ENCODE results near the gene CEACAM19.

CEACAM19 gene

GRCh38 chr19:44640518-44640917 is 30.8 kb upstream of the CEACAM19 start:
- no peak overlapping the region for H3K4me3 Mint-ChIP-seq
- H3K4me1 Mint-ChIP-seq = no peaks in the 10 kb centered on the region
- H3K36me3 Mint-ChIP-seq = no peaks in the 10 kb centered on the region
- no peak overlapping the region for H3K27ac Mint-ChIP-seq
- peaks cover 6% of the 10 kb centered on the region for H3K27me3 Mint-ChIP-seq
- no peak for DNase-seq (ENCODE audit: low spot score in 2 of 2)
- no peaks in the 10 kb centered on the region for H3K9me3 Mint-ChIP-seq
- ATAC-seq (ENCODE audit: low read depth) = no peak

- no peak overlapping the region for H3K4me3 Mint-ChIP-seq
- no peak for DNase-seq (ENCODE audit: low spot score in 2 of 2)
- H3K4me1 Mint-ChIP-seq = no peaks in the 10 kb centered on the region
- no peaks in the 10 kb centered on the region for H3K36me3 Mint-ChIP-seq
- peaks cover 9% of the 10 kb centered on the region for H3K27me3 Mint-ChIP-seq
- no peaks in the 10 kb centered on the region for H3K9me3 Mint-ChIP-seq
- no peak for ATAC-seq (ENCODE audit: low read depth)
- H3K27ac Mint-ChIP-seq = no peak overlapping the region
Observed at GRCh38 chr19:44641501-44642265, 29.6 kb upstream of the CEACAM19 start.

- Mint-ChIP-seq H3K27ac (no peak overlapping the region), H3K36me3 (no peaks in the 10 kb centered on the region), H3K9me3 (no peaks in the 10 kb centered on the region), H3K4me3 (no peak overlapping the region), H3K27me3 (peaks cover 11% of the 10 kb centered on the region), H3K4me1 (no peaks in the 10 kb centered on the region)
- no peak for DNase-seq (ENCODE audit: low spot score in 2 of 2)
- ATAC-seq (ENCODE audit: low read depth) = no peak
Observed at GRCh38 chr19:44642377-44642776, 28.9 kb upstream of the CEACAM19 start.

- Mint-ChIP-seq H3K36me3 (no peaks in the 10 kb centered on the region), H3K27ac (no peak within 1 kb of the TSS), H3K4me3 (peak within 1 kb of the TSS; percentile 58), H3K9me3 (no peaks in the 10 kb centered on the region), H3K27me3 (peaks cover 9% of the 10 kb centered on the region), H3K4me1 (no peaks in the 10 kb centered on the region)
- DNase-seq (ENCODE audit: low spot score in 2 of 2) (no peak), ATAC-seq (ENCODE audit: low read depth) (no peak)
Observed at GRCh38 chr19:44643605-44644401, 27.5 kb upstream of the CEACAM19 start, which contains the start of gene PVR. PVR (plus strand) TSS chr19:44643910; CDS start chr19:44644097, 187 bp downstream.

- H3K4me3 Mint-ChIP-seq = no peak overlapping the region
- no peaks in the 10 kb centered on the region for H3K9me3 Mint-ChIP-seq
- DNase-seq (ENCODE audit: low spot score in 2 of 2) = no peak
- no peaks in the 10 kb centered on the region for H3K4me1 Mint-ChIP-seq
- no peaks in the 10 kb centered on the region for H3K36me3 Mint-ChIP-seq
- no peak overlapping the region for H3K27ac Mint-ChIP-seq
- no peak for ATAC-seq (ENCODE audit: low read depth)
- H3K27me3 Mint-ChIP-seq = peaks cover 9% of the 10 kb centered on the region
Observed at GRCh38 chr19:44644402-44645016, 26.8 kb upstream of the CEACAM19 start.

GRCh38 chr19:44645407-44646048 is 25.8 kb upstream of the CEACAM19 start:
- Mint-ChIP-seq H3K36me3 (no peaks in the 10 kb centered on the region), H3K9me3 (no peaks in the 10 kb centered on the region), H3K27me3 (peaks cover 12% of the 10 kb centered on the region), H3K27ac (no peak overlapping the region), H3K4me1 (no peaks in the 10 kb centered on the region), H3K4me3 (no peak overlapping the region)
- DNase-seq (ENCODE audit: low spot score in 2 of 2) (no peak), ATAC-seq (ENCODE audit: low read depth) (no peak)

GRCh38 chr19:44646049-44646416 is 25.2 kb upstream of the CEACAM19 start:
- Mint-ChIP-seq H3K27ac (no peak overlapping the region), H3K4me1 (no peaks in the 10 kb centered on the region), H3K9me3 (no peaks in the 10 kb centered on the region), H3K27me3 (peaks cover 11% of the 10 kb centered on the region), H3K4me3 (no peak overlapping the region), H3K36me3 (no peaks in the 10 kb centered on the region)
- DNase-seq (ENCODE audit: low spot score in 2 of 2) = no peak
- ATAC-seq (ENCODE audit: low read depth) = no peak

GRCh38 chr19:44647144-44647543 is 24.1 kb upstream of the CEACAM19 start:
- Mint-ChIP-seq H3K36me3 (no peaks in the 10 kb centered on the region), H3K27me3 (peaks cover 16% of the 10 kb centered on the region), H3K4me3 (no peak overlapping the region), H3K9me3 (no peaks in the 10 kb centered on the region), H3K27ac (no peak overlapping the region), H3K4me1 (no peaks in the 10 kb centered on the region)
- ATAC-seq (ENCODE audit: low read depth) (no peak), DNase-seq (ENCODE audit: low spot score in 2 of 2) (no peak)

GRCh38 chr19:44648631-44649251 is 22.5 kb upstream of the CEACAM19 start:
- H3K36me3 Mint-ChIP-seq = no peaks in the 10 kb centered on the region
- no peak for ATAC-seq (ENCODE audit: low read depth)
- peaks cover 19% of the 10 kb centered on the region for H3K27me3 Mint-ChIP-seq
- H3K4me3 Mint-ChIP-seq = no peak overlapping the region
- no peak overlapping the region for H3K27ac Mint-ChIP-seq
- no peak for DNase-seq (ENCODE audit: low spot score in 2 of 2)
- no peaks in the 10 kb centered on the region for H3K9me3 Mint-ChIP-seq
- peaks cover 2% of the 10 kb centered on the region for H3K4me1 Mint-ChIP-seq

GRCh38 chr19:44649578-44650145 is 21.6 kb upstream of the CEACAM19 start:
- DNase-seq (ENCODE audit: low spot score in 2 of 2) = no peak
- no peak overlapping the region for H3K27ac Mint-ChIP-seq
- no peaks in the 10 kb centered on the region for H3K9me3 Mint-ChIP-seq
- peaks cover 3% of the 10 kb centered on the region for H3K4me1 Mint-ChIP-seq
- ATAC-seq (ENCODE audit: low read depth) = no peak
- no peak overlapping the region for H3K4me3 Mint-ChIP-seq
- peaks cover 19% of the 10 kb centered on the region for H3K27me3 Mint-ChIP-seq
- no peaks in the 10 kb centered on the region for H3K36me3 Mint-ChIP-seq

- no peak for DNase-seq (ENCODE audit: low spot score in 2 of 2)
- Mint-ChIP-seq H3K27me3 (peaks cover 13% of the 10 kb centered on the region), H3K27ac (peak overlapping the region; percentile 61), H3K36me3 (no peaks in the 10 kb centered on the region), H3K4me3 (no peak overlapping the region), H3K9me3 (no peaks in the 10 kb centered on the region), H3K4me1 (peaks cover 10% of the 10 kb centered on the region)
- ATAC-seq (ENCODE audit: low read depth) = no peak
Observed at GRCh38 chr19:44653343-44653742, 17.9 kb upstream of the CEACAM19 start.

- ATAC-seq (ENCODE audit: low read depth) = peak; percentile 99
Observed at GRCh38 chr19:44653977-44654774, 17.1 kb upstream of the CEACAM19 start.

More at GRCh38 chr19:44653977-44654774, 17.1 kb upstream of the CEACAM19 start:
- H3K36me3 Mint-ChIP-seq = no peaks in the 10 kb centered on the region
- H3K27ac Mint-ChIP-seq = peak overlapping the region; percentile 45
- peaks cover 13% of the 10 kb centered on the region for H3K27me3 Mint-ChIP-seq
- H3K4me1 Mint-ChIP-seq = peaks cover 10% of the 10 kb centered on the region
- DNase-seq (ENCODE audit: low spot score in 2 of 2) = peak; percentile 77 to 85
- H3K4me3 Mint-ChIP-seq = no peak overlapping the region
- H3K9me3 Mint-ChIP-seq = no peaks in the 10 kb centered on the region
